NCI-H1436 (cell line): ENCODE data around the gene GPR89A.
"Not testable (repeated sequence)": the region's sequence is repeated elsewhere in the genome, so short reads cannot be mapped to it uniquely, and the experiment has no call there.

Experiments
- DNase-seq: peaks from one replicate; lab custom pipeline; 2025; lab: John Stamatoyannopoulos, UW

Gene GPR89A

DNA sequence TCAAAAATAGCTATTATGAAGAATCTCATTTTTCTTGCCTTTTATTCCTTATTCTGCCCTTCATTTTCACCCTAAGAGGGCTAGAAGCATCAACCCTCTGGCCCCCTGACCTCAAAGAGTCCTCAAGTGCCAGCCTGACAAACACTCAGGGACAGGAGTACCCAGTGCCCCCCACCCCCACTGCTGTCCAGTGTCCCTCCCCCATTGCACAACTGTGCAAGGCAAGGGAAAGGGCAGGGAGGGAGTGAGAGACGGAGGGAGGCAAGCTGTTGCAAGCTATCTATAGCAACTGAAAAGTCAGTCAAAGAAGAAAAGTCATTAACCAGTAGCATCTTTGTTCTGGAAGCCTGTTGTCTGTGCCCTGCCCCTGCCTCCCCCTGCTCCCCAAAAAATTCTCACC is 78.3 kb downstream of the GPR89A start:
- not testable (repeated sequence) for DNase-seq

DNA sequence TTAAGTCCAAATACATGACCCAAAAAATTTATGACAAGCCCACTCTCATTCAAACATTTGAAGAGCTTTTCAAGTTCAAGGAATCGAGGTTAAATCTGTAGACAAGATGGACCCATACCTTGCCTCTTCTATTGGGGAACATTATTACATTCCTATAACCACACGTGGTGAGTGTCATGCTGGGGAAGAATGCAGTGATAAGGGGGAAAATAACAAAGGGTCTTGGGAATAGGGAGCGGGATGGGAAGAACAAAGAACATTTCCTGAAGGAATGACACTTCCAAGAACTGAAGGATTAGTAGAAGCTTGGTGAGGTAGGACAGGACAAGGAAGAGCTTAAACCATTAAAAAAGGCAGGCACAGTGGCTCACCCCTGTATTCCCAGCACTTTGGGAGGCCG is 80.5 kb downstream of the GPR89A start:
- DNase-seq: no peak

DNA sequence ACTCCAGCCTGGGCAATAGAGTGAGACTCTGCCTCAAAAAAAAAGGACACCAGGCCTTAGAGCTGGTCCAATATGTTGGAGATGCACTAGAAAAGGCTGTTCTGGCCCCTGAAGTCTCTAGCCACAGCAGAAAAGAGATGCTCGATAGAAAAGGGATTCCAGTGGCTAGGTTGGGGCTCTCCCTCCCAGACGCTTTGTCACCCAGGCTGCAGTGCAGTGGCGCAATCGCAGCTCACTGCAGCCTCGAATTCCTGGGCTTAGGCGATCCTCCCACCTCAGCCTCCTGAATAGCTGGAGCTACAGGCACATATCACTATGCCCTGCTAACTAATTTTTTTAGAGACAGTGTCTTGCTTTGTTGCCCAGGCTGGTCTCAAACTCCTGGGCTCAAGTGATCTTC is 81.1 kb downstream of the GPR89A start:
- DNase-seq: no peak

DNA sequence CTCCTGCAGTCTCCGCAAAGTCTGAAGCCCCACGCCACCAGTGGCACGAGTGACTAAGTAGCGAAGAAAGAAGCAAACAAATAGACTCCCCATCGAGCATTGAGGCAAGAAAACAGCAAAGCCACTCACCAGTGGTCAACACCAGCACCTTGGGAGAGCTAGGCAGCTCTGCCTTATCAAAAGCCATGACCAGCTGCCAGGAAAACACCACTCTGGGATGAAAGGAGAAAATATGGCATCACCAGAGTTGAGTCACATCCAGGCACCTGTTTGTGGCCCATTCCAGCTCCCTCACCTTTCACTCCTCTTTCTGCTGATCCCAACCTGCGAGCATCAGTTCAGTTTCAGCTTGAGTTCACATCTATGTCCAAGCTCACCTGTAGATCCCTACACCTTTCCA is 82.1 kb downstream of the GPR89A start:
- DNase-seq: no peak

DNA sequence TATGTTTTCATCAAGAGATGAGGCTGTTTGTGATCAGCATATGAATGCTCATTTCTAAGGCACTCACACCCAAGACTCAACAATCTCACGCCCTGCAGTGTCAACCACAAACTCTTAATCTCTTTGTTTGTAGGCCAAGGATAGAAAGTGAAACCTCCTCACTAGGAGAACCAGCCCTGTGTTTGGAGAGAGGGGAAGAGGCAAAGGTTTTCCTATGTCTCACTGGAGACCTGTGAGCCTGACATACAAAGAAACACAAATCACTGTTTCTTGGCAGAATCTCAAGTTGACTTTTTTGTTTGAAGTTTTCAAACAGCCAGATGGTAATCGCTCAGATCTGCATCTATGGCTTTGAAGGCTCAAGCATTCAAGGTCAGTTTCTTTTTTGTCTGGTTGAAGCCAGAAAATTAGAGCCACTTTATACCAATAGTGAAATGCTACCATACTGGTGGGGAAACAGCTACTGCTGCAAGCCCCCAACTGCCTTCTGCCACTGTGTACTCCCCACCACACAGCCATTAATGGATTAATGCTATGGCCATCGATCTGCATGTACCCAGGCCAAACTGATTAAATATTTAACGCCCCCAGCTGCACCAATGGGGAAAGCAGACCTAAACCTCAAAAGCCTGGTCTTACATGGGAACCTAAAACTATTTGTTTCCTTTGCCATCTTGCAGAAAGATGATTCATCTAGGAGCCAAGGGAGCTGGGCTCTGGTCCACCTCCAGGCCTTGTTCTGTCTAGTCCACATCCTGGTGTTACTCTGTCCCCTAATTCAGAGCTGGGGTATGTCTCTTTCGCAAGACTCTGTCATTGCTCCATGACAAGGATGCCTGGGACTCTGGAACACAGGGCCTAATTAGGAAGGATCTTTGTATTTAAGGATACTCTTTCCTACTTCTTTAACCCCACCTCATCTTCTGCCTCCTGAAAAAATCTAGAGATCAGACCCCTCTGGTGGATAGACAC is 83.1 kb downstream of the GPR89A start:
- DNase-seq: no peak

DNA sequence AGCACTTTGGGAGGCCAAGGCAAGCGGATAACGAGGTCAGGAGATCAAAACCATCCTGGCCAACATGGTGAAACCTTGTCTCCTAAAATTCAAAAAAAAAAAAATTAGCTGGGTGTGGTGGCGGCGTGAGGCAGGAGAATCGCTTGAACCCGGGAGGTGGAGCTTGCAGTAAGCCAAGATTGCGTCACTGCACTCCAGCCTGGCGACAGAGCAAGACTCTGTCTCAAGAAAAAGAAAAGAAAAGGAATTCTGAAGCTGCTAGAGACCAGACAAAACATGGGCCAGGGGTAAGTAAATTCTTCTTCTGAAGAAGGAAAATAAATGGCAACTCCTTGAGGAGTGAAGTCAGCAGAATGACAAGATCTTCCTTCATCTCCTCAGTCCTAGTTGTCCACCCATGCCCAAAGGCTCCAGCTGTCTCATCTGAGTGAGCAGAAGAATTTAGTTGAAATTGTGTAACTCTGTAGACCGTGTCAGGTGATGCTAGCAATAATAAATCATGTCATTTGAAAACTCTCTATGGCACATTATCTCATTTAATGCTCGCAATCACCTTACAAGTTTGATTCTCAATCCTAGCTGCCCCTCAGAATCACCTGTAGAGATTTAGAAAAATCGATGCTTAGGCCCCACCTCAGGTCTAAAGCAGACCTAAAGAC is 85.1 kb downstream of the GPR89A start:
- DNase-seq: no peak

DNA sequence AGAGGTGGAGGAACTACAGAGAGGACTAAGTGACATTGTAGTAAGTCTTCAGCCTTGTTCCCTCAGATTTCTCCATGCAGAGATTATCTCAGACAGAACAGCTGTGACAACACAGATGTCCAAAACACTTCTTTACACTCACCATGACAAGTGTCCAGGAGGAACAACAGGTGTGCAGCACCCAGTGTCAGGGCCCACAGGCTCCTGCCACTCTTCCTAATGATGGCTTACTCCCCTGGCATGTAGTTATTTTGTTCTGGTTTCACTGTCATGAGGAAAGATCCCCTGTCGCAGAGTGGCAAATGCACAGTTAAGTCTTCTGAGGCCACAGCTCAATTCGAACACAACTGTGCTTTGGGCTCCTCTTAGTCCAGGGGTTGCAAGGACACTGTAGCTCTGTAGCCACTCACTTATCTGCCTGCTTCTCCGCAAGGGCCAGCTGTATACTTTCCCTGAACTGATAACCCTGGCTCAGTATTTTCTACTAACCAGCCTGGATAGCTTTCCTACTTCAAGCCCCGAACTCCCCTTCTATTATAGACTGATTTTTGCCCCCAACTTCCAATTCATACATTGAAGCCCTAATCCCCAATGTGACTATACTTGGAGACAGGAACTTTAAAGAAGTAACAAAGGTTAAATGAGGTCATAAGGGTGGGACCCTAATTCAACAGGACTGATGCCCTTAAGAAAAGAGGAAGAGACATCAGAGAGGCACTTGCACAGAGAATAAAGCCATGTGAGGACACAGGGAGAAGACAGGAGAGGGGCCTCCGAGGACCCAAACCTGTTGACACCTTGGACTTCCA is 88.2 kb downstream of the GPR89A start:
- no peak for DNase-seq

DNA sequence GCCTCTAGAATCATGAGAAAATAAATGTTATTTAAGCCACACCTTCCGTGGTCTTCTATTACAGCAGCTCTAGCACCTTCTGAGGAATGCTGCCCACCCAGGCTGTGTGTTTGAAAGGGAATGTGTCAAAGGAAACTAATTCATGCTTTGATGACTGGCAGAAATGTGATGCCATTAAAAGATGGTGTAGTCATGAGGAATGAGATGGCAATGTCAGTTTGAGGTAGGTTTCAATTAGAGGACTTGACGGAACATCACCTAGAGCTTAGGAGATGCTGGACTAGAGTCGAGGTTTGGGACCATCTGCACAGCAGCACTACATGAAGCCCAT is 88.8 kb downstream of the GPR89A start:
- DNase-seq: no peak

DNA sequence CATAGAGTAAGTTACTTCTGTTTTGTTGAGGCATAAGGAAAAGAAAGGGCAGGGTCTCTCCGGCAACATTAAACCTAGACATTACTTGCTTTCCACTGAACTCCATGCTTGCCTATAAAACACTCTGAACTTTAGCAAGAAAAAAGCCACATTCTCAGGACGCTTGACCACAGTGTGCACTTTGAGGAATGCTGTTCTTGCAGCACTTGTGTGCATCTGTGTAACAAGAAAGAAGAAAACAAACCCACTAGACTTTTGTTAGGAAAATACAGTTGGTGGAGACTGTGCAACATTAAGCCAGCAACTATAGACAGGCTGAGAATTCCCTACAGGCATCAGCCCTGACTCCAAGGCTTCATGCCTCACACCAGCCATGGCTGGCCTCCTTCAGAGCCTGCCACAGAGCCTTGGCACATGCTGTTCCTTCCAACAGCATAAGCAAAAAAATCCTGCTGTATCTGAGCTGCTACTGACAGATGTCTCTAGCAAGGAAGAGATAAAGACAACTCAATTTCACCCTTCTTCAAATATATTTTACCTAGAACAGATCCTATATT is 93.6 kb downstream of the GPR89A start:
- DNase-seq: no peak

DNA sequence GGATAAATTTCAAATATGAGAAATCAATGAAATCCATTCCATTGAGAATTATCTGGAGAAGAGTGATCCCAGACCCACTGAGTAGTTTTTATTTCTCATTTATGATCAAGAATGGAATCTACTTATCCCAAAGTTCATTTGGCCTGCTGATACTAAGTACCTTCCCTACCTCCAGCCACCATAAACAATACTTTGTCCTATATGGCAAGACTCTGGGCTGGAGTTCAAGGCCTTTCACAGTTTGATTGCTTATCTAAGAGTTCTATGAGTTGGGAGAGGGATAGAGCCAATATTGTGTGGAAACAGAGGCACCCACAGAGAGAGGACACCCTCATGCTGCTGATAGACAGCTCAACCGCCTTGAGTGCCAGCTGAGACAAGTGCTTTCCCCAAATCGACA is 94.3 kb downstream of the GPR89A start:
- DNase-seq: no peak

DNA sequence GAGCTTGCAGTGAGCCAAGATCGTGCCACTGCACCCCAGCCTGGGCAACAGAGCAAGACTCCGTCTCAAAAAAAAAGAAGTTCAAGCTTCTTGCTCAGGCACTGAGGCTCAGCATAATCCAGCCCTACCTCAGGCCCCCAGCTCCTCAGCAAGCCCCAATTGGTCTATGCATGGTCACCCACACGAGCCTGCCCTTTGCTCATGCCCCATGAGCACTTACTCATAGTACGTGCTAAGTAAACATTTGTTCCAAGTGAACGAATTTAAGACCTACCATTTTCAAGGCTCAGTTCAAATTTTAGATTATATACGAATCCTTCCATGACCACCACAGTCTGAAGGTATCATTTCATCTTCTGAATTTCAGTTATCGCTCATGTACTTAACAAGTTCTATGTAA is 95.0 kb downstream of the GPR89A start:
- DNase-seq: no peak

DNA sequence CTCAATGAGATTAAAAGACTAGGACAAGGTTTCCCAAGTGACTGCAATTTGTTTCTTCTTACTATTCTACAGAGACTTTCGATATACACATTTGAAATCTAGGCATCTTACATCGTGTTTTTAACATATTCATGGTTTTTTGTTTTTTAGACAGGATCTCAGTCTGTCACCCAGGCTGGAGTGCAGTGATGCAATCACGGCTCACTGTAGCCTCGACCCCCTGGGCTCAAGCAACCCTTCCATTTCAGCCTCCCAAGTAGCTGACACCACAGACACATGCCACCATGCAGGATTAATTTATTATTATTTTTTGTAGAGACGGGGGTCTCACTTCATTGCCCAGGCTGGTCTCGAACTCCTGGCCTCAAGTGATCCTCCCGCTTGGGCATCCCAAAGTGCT is 97.8 kb downstream of the GPR89A start:
- no peak for DNase-seq

DNA sequence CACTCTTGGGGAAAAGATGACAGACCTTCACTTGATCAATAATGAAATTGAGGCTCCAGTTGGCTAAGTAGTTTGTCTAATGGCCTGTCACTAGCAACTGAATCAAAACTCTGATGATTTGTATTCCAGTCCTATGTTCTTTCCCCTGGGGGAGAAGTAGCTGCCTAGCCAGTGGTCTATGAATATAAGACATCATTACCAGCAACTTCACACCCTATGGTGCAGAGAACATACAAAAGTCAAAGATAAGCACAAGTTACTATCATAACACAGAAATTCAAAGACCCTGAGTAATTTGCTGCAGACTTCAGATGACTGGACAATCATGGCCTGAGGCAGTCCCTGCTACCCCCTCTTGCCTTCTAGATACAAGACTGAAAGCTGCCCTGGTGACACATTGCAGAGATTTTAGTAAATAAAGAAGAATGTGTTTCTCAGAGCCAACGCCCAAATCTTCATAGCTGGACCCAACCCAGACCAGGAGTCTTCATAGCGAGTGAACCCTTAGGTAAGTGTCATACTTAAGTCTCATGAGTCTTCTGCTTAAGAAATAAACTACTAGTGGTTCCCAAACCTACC is 98.4 kb downstream of the GPR89A start:
- DNase-seq: no peak

DNA sequence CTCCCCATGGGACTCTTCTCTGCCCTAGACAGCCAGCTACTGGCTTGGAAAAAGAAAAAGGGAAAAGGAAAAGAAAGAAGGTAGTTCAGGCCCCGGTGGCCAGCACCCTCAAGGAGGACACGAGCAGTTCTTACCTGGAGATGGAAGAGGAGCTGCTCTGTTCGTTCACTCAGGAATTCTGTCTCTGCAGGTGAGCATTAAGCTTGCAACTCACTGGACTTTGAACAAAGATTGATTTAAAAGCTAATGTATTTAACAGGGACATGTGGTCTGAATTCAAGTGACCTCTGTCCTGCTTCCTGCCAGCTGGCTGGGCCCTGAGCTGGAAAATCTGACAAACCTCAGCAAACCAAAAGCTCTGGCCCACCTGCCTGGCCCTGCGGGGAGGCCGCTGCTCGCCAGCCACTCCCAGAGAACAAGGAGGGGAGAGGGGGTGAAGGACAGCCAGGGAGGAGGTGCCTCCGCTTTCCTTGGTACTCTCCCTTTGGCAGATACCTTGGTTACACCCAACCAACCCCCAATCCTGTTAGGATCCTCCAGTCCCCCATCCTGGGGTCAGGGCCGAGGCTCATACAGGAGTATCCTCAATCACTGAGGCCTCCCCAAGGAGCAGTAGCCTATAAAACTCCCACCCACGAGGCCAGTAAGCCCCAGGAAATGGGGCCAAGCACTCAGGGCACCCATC is 99.5 kb downstream of the GPR89A start, which contains the start of gene PDZK1:
PDZK1 (minus strand) TSS at position 186 of the 685 bp plus-strand sequence. CDS start 19,347 bp downstream, outside the sequence.
- no peak for DNase-seq

DNA sequence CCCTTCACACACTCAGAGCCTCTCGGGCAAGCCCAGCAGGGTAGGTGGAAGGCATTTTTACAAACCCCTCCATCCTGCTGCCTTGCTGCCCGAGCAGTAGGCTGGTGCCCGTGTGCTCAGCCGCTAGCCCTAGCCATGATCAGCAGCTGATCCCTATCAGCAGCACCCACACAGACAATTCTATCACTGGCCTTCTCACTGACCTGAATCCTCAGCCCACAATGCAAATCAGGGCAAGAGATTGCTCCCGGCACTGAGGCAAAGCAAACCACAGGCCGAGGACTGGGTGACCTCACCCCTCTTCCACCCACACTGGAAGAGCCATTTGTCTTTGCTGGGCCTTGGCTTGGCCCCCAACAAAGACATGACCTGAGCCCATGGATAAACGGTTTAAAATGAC is 100.3 kb downstream of the GPR89A start:
- no peak for DNase-seq

DNA sequence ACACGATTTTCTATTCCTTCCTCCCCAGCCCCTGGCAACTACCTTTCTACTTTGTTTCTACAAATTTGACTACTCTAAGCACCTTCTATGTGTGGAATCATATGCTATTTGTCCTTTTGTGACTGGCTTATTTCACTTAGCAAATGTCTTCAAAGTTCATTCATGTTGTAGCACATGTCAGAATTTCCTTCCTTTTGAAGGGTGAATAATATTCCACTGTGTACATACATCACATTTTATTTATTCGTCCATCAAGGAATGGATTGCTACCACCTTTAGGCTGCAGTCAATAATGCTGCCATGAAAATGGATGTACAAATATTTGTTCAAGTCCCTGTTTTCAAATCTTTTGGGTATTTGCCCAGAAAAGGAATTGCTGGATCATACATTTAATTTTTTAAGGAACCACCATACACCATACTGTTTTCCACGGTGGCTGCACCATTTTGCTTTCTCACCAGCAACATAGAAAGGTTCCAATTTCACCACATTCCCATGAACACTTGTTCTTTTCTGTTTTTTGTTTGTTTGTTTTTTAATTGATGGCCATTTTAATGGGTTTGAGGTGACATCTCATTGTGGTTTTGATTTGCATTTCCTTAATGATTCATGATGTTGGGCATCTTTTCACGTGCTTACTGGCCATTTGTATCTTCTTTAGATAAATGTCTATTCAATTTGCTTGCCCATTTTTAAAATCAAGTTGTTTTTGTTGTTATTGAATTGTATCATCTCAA is 102.7 kb downstream of the GPR89A start:
- DNase-seq: no peak

DNA sequence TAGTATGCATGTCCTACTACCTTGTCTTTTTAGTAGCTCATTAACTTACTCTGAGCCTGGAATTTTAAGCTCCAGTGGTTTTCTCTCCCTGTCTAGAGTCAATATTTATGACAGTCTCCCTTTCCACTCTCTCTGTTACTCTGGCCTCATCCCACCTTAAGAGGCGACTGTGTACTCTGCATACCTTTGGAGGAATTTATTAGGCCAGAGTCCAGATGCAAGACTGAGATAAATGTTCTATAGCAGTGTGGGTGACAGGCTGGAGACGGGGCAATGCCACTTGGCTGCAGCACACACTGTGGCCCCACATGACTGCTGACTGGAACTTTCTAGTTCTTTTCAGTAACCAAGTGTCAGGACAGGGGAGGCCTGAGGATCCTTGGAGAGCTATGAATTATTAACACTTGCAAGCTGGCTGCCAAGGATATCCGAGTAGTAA is 103.4 kb downstream of the GPR89A start:
- DNase-seq: no peak

DNA sequence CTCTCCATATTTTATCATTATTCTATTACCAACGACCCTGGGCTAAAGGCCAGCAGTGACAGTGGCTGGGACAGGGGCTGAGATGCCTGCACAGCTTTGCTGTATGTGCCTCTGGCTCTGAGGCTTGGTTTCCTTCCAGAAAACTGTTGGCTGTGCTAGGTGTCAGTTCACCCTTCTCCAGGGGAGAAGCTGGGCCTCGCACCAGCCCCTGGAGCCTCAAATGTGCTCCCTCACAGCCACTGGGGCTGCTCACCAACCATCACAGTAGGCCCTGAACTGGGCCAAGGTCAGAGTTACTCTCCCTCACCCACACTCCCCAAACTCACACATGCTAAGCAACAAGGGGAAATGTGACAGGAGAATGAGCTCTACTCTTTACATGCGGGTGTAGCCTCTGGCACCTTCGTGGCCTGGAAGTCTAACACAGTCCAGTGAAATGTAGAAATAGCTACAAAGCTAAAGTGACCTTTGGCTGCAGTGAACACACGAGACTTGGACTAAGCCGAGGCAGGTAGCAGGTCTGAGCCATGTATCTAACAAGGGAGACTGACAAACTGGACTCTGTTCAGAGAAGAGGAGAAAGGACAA is 106.8 kb downstream of the GPR89A start:
- DNase-seq: no peak

DNA sequence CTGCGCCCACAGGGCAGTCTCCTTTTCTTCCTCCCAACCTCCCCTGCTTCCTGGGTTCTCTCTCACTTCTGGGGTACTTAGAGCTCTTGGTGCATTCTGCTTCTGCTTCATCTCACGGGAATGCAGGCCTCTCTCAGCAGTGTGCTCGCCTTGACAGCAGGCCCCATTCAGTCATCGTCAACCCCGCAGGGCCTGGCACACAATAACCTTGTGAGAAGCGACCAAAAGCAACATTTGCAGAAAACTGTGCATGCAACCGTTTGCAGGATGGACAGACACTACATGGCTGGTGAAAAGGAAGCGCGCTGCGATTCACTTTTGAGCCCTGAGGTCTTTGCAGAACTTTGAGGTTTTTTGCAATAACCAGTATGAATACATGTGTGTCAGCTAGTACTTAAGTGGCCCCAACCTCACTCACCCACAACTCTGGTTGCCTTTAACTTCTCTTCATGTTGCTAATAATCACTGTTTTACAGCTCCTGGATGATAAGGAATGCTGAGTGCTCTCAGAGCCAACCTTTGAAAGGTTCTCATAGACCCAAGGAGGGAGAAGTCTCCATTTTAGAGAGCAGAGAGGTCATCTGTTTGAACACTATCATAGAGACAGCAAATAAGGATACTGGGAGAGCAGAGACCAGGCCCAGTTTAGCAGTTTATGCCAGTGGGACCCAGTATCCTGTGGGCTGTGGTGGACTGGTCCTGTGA is 109.0 kb downstream of the GPR89A start:
- no peak for DNase-seq
